GM18498 (cell line): ENCODE results near the gene GALNT15.

Source experiments
- ATAC-seq: cut with Tn5 transposase; IDR thresholded peaks from one replicate; pipeline ENCODE4 v1.9.1; 2021; ENCODE audit warnings: mild to moderate bottlenecking, moderate library complexity; ENCODE audit not compliant: unreplicated experiment

The GALNT15 gene

GRCh38 chr3:16249886-16250285, 75.4 kb downstream of the GALNT15 start:
- ATAC-seq = no peak

GRCh38 chr3:16251316-16252085, 77.0 kb downstream of the GALNT15 start:
- no peak for ATAC-seq

GRCh38 chr3:16252243-16252978, 77.9 kb downstream of the GALNT15 start:
- peak; percentile 45 for ATAC-seq

- no peak for ATAC-seq
Measured at GRCh38 chr3:16252988-16253387, 78.5 kb downstream of the GALNT15 start.

GRCh38 chr3:16253601-16254000, 79.1 kb downstream of the GALNT15 start:
- no peak for ATAC-seq

DNA sequence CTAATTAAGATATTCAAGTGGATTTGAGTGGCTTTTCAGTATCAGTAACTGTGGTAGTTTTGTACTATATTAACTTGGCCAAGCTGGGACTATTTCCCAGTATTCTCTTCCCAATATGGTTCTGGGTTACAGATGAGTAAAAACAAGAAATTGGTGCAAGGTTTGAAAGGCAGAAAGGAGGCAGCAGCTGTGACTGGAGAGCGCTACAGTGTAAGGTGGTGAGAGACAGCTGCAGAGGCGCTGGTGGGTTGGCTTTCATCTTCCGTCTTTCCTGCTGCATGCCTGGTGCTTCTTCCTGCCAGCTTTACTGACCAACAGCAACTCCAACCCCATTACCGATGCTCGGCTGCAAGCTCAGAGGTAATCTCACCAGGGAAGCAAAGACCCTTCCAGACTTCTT, 80.4 kb downstream of the GALNT15 start:
- ATAC-seq = no peak

DNA sequence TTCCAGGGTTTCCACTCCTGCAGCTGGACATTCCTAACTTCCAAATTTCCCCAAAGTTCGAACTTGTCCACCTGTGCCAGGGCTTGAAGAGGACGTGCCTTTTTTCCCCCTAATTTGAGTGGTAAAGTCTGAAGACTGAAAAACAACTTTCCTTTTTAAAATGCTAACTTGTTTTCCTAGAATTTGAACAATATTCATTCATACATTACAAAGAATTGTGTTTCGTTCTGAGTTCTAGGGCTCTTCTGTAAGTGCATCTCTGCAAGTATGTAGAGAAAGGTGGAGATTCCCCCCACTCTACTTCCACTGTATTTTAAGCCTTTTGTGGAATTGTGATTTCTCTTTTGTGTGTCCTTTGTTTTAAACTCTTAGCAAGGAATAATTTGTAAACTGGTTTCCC, 80.8 kb downstream of the GALNT15 start:
- no peak for ATAC-seq

DNA sequence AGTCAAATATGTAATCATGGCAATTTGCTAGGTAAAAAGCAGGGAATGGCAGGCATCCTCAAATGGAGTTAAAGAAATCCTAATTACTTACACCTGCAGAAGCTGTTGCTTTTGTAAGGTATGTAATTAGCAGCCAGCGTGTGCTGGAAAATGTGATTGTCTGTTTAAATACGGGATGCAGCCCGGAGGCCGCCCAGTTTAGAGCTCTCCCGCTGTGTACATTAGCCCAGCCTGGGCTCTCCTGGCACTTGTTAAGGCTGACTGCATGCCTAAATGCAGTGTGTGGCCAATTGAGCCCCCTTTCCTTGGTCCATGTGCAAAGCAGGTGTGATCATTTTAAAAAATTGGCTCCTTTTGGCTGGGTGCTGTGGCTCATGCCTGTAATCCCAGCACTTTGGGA, 81.2 kb downstream of the GALNT15 start:
- no peak for ATAC-seq

DNA sequence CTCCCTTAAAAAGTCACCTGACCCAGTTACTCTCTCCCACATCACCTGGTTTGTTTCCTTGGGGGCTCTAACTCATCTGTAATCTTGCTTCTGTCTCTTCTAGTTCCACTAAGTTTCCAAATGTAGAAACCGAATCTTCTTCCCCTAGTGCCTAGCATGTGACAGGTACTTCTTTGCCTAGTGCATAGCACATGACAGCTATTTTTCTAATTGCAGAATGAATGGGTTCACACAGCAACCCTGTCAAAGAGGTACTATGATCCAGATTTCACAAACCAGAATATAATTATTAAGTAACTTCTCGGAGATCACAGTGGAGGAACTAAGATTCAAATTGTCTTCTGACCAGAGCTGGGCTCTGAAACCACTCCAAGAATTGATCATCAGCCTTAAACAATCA, 82.8 kb downstream of the GALNT15 start:
- ATAC-seq = no peak

- ATAC-seq = no peak
Measured at GRCh38 chr3:16258177-16258576, 83.7 kb downstream of the GALNT15 start.

- no peak for ATAC-seq
Measured at GRCh38 chr3:16258866-16259265, 84.4 kb downstream of the GALNT15 start.

- ATAC-seq = no peak
Measured at GRCh38 chr3:16260046-16260445, 85.6 kb downstream of the GALNT15 start.

- ATAC-seq = no peak
Measured at GRCh38 chr3:16262174-16262573, 87.7 kb downstream of the GALNT15 start.

- no peak for ATAC-seq
Measured at GRCh38 chr3:16264174-16264707, 89.8 kb downstream of the GALNT15 start.

GRCh38 chr3:16264708-16265454, 90.4 kb downstream of the GALNT15 start, which contains the start of the genes DPH3 and OXNAD1:
Gene DPH3 (minus strand): TSS chr3:16264943. CDS start chr3:16264876, 67 bp downstream.
Gene OXNAD1 (plus strand): TSS chr3:16265212. CDS start chr3:16270953, 5,741 bp downstream.
- peak; percentile 98 for ATAC-seq

DNA sequence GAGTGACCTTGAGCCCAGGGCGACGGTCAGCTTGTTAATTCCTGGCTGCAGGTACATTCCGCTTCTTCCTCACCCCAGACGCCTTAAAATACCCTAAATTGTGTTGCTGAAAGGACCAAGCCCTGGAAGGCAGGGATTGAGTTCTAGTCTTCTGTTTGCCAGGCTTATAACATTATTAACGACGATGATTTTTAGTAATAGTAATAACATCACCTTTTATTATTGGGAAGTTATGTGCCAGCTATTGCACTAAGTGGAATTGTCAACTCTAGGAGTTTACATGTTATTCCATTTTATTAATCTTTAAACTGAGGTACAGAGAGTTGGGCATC, 90.9 kb downstream of the GALNT15 start:
- ATAC-seq = no peak

GRCh38 chr3:16266714-16267113, 92.2 kb downstream of the GALNT15 start:
- ATAC-seq = no peak

DNA sequence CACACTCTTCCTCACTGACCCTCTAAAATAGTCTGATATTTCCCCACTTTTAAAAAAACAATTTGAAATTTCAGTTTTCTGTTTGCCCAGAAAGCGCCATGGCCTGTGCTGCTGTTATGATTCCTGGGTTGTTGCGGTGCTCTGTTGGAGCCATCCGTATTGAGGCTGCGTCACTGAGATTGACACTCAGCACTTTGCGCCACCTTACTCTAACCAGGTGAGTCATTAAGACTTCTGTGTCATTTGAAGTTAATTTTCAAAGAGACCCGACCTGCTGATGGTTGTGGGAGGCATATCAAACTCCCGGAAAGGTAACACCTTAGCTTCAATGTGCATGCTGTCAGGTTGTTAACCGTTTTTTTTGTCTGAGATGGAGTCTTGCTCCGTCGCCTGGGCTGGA, 96.4 kb downstream of the GALNT15 start:
- ATAC-seq = no peak

DNA sequence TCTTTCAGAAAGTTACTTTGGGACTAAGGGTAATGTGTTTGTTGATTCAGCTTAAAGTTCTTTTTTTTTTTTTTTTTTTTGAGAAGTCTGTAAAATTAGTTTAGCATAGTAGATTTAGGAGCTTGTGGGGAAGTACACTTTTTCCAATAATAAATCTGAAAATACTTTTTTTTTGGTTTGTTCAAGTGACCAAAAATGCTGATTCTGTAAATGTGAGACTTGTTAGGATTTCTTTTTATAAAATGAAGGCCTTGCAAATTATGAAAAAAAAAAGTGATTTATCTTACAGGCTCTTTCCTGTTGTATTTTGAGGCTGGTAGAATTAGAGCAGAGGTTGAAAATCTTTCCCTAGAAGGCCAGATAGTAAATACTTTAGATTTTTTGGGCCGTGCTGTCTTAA, 98.1 kb downstream of the GALNT15 start:
- no peak for ATAC-seq

GRCh38 chr3:16273867-16274266, 99.4 kb downstream of the GALNT15 start:
- no peak for ATAC-seq

- no peak for ATAC-seq
Measured at GRCh38 chr3:16277471-16277870, 103.0 kb downstream of the GALNT15 start.
